HG02642 (cell line): ENCODE data around the gene RABGGTA.

Source experiments
- ATAC-seq: cut with Tn5 transposase; IDR thresholded peaks from one replicate; pipeline ENCODE4 v1.9.1; 2021; ENCODE audit warnings: mild to moderate bottlenecking; ENCODE audit not compliant: unreplicated experiment, poor library complexity

RABGGTA gene, protein sequence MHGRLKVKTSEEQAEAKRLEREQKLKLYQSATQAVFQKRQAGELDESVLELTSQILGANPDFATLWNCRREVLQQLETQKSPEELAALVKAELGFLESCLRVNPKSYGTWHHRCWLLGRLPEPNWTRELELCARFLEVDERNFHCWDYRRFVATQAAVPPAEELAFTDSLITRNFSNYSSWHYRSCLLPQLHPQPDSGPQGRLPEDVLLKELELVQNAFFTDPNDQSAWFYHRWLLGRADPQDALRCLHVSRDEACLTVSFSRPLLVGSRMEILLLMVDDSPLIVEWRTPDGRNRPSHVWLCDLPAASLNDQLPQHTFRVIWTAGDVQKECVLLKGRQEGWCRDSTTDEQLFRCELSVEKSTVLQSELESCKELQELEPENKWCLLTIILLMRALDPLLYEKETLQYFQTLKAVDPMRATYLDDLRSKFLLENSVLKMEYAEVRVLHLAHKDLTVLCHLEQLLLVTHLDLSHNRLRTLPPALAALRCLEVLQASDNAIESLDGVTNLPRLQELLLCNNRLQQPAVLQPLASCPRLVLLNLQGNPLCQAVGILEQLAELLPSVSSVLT

DNA sequence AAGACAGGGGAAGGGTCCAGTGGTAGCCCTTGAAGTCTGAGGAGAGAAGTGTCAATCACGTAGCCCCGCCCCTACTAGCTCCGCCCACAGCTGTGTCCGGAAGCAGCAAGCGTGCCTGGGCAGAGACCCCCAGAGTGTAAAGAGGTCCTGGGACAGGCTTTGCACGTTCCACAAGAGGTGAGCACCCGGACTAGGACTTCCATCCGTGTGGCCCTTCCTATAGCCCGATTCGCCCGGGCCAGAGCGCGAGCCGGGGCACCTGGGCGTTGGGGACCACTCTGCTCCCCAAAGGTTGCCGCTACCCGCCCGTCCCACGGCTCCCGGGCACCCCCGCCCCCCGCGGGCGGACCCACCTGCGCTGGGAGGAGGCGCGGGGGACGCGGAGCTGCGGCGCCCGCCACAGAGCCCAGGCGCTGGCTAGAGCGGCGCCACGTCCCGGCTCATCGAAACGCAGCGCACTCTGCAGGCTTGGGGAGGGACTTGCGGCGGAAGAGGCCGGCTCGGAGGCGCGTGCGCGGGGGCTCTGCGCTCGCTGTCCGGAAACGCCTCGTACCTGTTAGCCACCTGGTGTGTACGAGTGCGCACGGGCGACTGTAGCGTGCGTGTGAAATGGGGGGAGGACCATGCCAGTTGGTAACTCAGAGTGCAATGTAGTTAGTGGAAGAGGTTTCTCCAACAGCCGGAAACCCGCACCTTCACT lies at the start of gene RABGGTA:
RABGGTA (minus strand) TSS at position 464 of the 700 bp plus-strand sequence. CDS start 482 bp downstream, outside the sequence.
- peak; percentile 89 for ATAC-seq

DNA sequence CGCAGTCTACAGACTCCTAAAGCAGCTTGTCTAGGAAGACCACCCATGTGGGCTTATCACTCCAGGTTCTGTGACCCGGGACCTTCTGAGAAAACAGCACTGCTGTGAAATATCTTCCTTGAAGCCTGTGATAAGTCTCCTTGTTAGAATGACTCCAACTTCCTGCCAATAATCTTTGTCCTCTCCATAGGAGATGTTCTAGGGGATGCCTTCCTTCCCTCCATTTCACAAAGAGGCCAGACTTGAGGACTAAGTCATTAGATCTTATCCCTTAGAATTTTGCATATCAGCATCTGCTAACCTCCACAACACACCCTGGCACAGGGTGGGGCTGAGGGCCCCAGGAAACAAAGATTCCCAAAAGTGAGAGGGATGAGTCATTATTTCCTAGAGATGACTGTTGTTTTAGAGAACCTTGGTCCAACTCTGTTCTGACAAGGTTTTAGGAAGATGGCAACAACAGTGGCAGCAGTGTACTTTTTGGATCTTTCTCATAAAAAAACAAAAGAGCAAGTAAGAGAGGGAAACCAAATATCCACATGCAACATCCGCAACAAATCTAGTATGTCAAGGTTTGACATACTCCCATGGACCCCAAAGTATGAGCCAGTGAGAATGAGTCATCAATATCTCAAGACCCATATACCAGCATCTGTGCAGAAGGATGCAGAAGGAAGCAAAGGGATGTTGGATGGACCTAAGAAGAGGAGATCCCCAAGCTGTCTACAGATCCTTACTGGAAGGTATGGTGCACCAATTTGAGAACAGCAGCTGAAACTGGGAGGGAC lies 45.9 kb upstream of the RABGGTA start:
- ATAC-seq = no peak

DNA sequence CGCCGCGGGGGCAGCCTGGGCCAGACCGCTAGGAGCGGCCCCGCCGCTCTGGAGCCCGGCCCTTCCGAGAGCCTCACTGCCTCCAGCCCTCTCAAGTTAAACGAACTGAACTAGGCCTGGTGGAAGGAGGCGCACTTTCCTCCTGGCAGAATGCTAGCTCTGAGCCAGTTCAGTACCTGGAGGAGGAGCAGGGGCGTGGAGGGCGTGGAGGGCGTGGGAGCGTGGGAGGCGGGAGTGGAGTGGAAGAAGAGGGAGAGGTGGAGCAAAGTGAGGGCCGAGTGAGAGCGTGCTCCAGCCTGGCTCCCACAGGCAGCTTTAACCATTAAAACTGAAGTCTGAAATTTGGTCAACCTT lies 45.2 kb upstream of the RABGGTA start:
- no peak for ATAC-seq

DNA sequence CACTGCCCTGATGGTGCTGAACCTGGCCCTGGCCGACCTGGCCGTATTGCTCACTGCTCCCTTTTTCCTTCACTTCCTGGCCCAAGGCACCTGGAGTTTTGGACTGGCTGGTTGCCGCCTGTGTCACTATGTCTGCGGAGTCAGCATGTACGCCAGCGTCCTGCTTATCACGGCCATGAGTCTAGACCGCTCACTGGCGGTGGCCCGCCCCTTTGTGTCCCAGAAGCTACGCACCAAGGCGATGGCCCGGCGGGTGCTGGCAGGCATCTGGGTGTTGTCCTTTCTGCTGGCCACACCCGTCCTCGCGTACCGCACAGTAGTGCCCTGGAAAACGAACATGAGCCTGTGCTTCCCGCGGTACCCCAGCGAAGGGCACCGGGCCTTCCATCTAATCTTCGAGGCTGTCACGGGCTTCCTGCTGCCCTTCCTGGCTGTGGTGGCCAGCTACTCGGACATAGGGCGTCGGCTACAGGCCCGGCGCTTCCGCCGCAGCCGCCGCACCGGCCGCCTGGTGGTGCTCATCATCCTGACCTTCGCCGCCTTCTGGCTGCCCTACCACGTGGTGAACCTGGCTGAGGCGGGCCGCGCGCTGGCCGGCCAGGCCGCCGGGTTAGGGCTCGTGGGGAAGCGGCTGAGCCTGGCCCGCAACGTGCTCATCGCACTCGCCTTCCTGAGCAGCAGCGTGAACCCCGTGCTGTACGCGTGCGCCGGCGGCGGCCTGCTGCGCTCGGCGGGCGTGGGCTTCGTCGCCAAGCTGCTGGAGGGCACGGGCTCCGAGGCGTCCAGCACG lies 44.6 kb upstream of the RABGGTA start:
- no peak for ATAC-seq

DNA sequence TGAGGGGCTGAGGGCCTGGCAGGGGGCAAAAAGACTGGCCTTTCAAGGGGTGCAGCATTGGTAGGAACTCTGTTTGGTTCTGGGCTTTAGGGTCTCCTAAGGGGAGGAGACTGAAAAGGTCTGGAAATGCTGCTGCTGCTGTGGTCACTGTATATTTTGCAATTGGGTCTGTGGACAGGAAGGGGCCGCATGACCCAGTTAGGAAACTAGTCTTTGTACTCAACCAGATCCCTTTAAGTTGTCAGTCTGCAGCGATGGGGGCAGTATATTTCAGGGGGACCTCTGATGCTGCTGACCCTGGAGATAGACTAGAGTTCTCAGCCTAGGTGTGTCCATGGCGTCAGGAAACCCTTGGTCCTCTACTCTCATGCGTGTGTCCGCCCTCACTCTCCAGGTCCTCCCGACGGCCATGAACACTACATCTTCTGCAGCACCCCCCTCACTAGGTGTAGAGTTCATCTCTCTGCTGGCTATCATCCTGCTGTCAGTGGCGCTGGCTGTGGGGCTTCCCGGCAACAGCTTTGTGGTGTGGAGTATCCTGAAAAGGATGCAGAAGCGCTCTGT lies 43.9 kb upstream of the RABGGTA start:
- ATAC-seq = no peak

DNA sequence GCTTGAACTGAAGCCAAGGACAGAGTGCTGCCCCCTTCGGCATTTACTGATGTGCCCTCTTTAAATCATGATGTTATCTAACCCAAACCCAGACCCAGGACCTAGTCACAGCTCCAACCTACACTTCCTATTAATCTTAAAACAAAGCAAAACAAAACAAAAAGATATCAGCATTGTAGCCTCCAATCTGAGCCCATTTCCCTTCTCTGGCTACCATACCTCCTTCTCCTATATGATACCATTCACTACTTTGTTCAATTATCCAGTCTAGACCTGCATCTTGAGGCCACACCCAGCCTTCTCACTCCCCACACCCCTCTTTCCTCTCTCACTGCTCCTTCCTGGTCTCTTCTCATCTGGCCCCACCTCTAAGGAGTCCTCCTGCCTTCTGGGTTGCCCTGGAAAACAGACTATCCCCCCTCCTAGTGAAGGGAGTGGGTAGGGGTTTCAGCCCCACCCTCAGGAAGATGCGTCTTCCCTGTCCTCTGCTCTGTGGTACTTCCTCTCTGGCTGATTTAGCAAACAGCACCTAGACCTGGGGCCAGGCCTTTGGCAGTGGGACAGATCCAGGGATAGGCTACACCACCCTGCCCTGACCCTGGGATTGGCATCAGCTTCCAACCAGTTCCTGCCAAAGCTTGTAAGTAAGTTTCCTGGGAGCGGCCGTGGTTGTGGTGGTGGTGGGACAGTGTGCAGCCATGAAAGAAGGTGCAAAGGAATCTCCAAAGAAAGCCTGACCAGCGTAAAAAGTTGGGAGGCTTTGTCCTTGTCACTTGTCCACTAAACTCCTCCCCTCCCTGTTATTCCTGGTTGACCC lies 43.2 kb upstream of the RABGGTA start:
- ATAC-seq = no peak

DNA sequence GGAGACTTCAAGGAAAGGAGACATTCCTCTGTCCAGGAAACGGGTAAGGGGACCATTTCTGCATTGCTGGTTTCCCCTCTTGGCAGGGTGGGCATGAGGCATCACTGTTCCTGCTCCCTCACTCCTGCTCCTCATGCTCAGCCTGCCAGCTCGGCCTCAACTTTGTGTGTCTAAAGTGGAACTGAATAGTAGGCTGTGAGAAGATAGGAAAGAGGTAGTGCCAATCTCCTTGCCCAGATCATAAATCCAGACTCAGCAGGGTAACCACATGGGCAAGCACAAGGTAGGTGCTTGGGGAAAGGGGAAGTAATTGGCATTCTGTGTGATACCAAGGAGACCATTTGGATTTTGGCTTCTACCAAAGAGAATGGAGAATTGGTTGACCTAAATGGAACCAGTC lies 42.5 kb upstream of the RABGGTA start:
- ATAC-seq = no peak

DNA sequence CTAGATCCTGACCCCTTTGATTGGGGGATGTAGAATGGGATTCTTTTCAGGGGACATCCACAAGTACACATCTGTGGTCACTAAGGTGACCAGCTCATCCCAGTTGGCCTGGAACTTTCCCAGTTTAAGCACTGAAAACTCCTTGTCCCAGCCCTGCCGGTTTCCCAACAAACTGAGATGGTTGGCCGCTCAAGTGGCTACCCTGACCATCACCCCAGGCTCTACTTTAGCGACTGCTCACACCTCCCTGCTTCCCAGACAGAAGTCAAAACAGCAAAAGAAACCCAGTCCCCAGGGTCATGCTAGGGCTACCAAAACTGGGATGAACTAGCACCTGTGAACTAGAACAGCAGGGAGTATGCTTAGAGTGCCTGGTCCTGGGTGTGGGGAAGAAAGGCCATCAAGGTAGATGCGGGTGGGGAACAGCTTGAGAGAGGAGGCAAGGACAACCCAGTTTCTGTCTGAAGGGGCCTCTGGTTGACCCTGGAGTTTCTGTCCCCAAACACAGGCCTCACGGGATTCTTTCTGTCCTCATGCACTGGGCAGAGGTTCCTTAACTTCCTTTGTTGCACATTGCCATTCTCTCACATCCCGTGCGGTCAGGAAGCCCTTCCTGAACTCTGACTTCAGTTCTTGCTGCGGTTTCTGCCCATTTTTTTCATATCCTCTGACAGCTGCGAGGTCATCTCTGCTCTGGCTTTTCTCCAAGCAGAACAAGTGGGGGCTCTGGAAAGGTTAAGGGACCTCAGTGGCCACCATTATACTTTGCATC lies 41.5 kb upstream of the RABGGTA start:
- no peak for ATAC-seq

DNA sequence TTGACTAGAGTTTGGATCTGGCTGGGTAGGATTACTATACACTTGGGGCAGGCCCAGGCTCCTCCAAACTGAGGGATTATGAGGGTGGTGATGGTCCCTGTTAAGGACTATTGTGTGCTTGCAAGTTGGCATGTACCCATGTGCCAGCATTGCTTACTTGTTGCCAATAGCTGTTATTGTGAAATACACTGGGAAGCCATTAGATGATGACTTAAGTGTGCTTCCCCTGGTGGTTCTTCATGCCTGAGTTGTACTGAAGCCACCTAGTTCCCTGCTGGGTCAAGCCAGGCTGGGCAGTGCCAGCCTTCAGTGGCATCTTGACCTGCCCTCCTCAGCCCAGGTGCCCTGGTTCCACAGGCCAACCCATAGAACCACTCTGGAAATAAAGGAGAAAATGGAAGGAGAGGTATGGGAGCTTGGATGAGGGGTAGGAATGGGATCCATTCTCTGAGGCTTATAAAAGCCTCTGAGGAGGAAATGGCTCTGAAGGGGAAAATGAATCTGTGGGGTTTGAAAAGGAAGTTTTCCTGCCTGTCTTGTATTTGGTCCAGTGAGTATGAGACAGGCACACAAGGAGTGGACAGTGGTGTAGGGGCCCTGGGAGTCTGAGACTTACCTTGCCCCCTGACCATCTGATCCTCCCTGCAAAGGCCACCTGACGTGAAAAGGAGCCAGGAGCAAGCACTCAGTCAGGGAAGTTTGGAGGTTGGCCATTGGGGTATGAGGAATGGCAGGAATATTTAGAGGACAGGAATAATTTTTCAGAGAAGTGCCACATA lies 40.6 kb upstream of the RABGGTA start:
- no peak for ATAC-seq

DNA sequence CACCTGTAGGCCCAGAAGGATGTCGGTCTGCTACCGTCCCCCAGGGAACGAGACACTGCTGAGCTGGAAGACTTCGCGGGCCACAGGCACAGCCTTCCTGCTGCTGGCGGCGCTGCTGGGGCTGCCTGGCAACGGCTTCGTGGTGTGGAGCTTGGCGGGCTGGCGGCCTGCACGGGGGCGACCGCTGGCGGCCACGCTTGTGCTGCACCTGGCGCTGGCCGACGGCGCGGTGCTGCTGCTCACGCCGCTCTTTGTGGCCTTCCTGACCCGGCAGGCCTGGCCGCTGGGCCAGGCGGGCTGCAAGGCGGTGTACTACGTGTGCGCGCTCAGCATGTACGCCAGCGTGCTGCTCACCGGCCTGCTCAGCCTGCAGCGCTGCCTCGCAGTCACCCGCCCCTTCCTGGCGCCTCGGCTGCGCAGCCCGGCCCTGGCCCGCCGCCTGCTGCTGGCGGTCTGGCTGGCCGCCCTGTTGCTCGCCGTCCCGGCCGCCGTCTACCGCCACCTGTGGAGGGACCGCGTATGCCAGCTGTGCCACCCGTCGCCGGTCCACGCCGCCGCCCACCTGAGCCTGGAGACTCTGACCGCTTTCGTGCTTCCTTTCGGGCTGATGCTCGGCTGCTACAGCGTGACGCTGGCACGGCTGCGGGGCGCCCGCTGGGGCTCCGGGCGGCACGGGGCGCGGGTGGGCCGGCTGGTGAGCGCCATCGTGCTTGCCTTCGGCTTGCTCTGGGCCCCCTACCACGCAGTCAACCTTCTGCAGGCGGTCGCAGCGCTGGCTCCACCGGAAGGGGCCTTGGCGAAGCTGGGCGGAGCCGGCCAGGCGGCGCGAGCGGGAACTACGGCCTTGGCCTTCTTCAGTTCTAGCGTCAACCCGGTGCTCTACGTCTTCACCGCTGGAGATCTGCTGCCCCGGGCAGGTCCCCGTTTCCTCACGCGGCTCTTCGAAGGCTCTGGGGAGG lies 39.5 kb upstream of the RABGGTA start, which contains the start of gene LTB4R:
LTB4R (plus strand) TSS at position 857 of the 959 bp plus-strand sequence. CDS start 4,150 bp downstream, outside the sequence.
- ATAC-seq = peak; percentile 73

DNA sequence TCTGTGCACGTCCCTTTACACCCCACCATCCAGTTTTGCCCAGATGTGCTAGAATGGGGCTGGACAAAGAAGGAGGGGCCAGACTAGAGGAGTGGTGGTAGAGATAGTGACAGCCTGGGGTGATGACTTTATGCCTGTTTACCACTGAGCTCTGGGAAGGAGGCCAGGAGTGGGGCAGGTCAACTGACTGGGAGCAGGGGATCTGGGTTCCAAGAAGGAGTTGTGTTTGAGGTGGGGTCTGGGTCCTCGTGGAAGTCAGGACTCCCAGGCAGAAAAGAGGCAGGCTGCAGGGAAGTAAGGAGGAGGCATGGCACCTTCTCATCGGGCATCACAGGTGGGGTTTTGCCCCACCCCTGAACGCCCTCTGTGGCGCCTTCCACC lies 38.9 kb upstream of the RABGGTA start:
- no peak for ATAC-seq

DNA sequence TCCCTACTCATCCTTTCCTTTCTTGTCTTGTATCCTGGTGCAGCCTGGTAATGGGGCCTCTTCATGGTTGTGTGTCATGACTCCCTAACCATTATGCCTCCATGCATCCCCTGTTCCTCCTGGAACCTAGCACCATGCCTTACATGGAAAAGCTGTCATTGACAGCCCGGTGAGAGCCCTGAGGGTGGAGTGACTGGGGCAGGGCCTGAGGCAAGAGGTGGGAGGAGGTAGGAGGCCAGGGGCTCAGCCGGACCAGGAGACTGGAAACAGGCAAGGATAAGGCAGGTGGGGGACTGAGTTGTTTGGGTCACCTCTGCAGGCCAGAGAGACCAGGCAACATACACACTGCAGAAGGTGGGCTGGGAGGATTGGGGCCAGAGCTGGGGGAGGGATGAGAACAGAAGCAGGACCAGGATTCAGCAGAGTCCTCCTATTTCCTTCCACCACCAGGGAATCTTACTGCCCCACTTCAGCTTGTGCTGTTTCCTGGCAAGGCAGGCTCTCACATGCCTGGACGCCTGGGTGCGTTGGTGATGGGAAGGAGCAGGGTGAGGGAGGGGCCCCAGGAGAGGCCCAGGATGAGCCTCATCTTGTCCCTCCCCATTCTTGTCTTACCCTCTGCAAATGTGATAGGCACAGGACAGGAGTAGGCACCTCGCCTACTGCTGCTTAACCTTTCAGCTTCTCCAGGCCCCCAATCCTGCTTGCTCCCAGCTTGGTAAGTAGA lies 38.3 kb upstream of the RABGGTA start, which contains the start of gene LTB4R2:
LTB4R2 (plus strand) TSS at position 603 of the 727 bp plus-strand sequence. CDS start 525 bp downstream, outside the sequence.
- ATAC-seq = no peak

DNA sequence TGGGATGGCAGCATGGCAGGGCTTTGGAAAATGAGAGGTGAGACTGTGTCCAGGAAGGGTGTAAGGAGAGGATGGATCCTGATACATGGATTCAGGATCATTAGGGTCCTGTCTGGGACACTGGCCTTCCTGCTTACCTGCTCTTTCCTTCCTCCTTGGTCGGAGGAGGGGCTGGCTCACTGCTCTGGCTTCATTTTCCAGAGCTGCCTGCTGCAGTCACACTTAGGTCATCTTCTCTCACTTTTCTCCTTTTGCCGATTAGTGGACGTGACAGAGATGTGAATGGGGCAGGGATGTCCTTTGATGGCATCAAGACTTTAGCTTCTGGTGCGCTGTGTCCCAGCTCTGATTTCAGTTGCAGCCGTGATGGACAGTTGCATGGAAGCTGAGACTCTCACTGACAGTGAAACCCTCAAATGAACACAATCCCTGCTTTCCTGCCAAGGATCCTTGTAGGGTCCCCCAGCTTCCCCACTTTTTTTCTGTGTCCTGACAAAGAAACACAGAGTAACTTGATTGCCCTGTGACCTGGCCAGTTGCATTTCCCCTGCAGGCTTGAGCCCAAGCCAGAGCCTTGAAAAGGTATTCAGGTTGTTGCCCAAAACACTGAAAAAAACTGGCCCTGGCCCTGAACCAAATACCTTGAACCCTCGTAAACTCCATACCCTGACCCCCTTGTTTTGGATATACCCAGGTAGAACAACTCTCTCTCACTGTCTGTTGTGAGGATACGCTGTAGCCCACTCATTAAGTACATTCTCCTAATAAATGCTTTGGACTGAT lies 37.1 kb upstream of the RABGGTA start:
- no peak for ATAC-seq

DNA sequence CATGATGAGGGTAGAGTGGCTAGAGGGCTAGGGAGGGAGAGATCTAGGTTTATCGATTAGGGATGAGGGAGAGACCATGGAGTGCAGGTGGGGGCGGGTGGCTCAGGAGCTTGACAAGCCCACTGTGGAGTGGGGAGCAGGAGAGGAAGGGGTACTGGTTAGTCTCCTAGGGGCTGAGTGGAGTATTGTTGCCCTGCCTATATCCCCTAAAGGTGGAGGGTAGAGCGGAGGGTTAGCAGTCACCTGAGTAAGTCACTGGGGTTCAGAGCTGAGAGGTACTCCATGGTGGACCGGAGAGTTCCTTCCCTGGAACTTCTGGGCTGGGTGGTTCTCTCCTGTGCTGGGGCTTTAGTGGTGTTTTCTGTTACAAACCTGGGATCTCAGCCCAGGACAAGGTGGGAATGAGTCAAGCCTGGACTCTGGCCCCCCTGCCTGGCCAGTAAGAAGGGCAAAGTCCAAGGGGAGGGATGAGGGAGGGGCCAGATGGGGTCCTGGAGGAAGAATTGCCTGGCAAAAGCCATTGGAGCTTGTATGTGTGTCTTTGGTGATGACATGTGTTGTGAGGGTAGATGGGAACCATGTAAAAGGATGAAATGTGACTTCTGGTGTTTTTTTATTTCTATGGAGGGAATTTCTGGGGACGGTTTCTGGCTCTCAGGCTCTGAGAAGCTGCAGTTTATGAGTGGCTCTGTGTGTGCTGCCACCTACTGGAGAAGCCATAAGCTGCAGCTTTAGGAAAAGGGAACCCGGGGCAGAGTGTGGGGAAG lies 36.4 kb upstream of the RABGGTA start, which contains the start of gene CIDEB:
CIDEB (minus strand) TSS at position 403 of the 767 bp plus-strand sequence; CDS start at position 284, 119 bp downstream.
- ATAC-seq = peak; percentile 24
